ENCODE measurements around the gene TPBGL. TPM values are rescaled to one million over a fixed set of nuclear protein-coding genes. Genes with fewer than 3 reads are reported as not detected.

TPBGL gene
- total and polyA plus RNA-seq, 4 donors = 0.11 to 3.3 (median 1.6) TPM

GRCh38 chr11:75275581-75275980 lies 35.0 kb downstream of the TPBGL start:
- DNase-seq (ENCODE audit: low read depth in 4 of 6, low spot score in 6 of 6) = peak in 2 of 6 donors; percentile 25 to 36
- Histone ChIP-seq H3K4me1 (ENCODE audit: control insufficient read depth, insufficient read depth, low read length) (peaks cover 5% of the 10 kb centered on the region), H3K9me3 (ENCODE audit: control insufficient read depth, insufficient read depth, low read length) (no peaks in the 10 kb centered on the region), H3K4me3 (ENCODE audit: low read depth, low read length) (no peak overlapping the region), H3K27me3 (ENCODE audit: control insufficient read depth, insufficient read depth, low read length) (no peaks in the 10 kb centered on the region), H3K36me3 (ENCODE audit: control insufficient read depth, insufficient read depth, low read length) (peaks cover 52% of the 10 kb centered on the region), H3K27ac (ENCODE audit: low read depth, low read length) (no peak overlapping the region)
- WGBS (ENCODE audit: insufficient coverage) = 50% methylated on average over 3 of the region's 6 CpGs

- Histone ChIP-seq H3K27me3 (ENCODE audit: control insufficient read depth, insufficient read depth, low read length) (no peaks in the 10 kb centered on the region), H3K36me3 (ENCODE audit: control insufficient read depth, insufficient read depth, low read length) (peaks cover 55% of the 10 kb centered on the region), H3K27ac (ENCODE audit: low read depth, low read length) (no peak overlapping the region), H3K9me3 (ENCODE audit: control insufficient read depth, insufficient read depth, low read length) (no peaks in the 10 kb centered on the region), H3K4me1 (ENCODE audit: control insufficient read depth, insufficient read depth, low read length) (peaks cover 9% of the 10 kb centered on the region), H3K4me3 (ENCODE audit: low read depth, low read length) (no peak overlapping the region)
- no peak for DNase-seq (ENCODE audit: low read depth in 4 of 6, low spot score in 6 of 6)
- WGBS (ENCODE audit: insufficient coverage) = no CpG with 5 or more reads among the region's 2 CpGs
These were observed 35.6 kb downstream of the TPBGL start for GRCh38 chr11:75276186-75276585.

- Histone ChIP-seq H3K27ac (ENCODE audit: low read depth, low read length) (no peak overlapping the region), H3K4me1 (ENCODE audit: control insufficient read depth, insufficient read depth, low read length) (peaks cover 9% of the 10 kb centered on the region), H3K27me3 (ENCODE audit: control insufficient read depth, insufficient read depth, low read length) (no peaks in the 10 kb centered on the region), H3K36me3 (ENCODE audit: control insufficient read depth, insufficient read depth, low read length) (peaks cover 55% of the 10 kb centered on the region), H3K4me3 (ENCODE audit: low read depth, low read length) (no peak overlapping the region), H3K9me3 (ENCODE audit: control insufficient read depth, insufficient read depth, low read length) (no peaks in the 10 kb centered on the region)
- no peak for DNase-seq (ENCODE audit: low read depth in 4 of 6, low spot score in 6 of 6)
- 90% methylated on average over 5 of the region's 6 CpGs for WGBS (ENCODE audit: insufficient coverage)
These were observed 36.1 kb downstream of the TPBGL start for GRCh38 chr11:75276686-75277085.

GRCh38 chr11:75277211-75277805 lies 36.7 kb downstream of the TPBGL start:
- Histone ChIP-seq H3K36me3 (ENCODE audit: control insufficient read depth, insufficient read depth, low read length) (peaks cover 56% of the 10 kb centered on the region), H3K9me3 (ENCODE audit: control insufficient read depth, insufficient read depth, low read length) (no peaks in the 10 kb centered on the region), H3K27me3 (ENCODE audit: control insufficient read depth, insufficient read depth, low read length) (no peaks in the 10 kb centered on the region), H3K4me1 (ENCODE audit: control insufficient read depth, insufficient read depth, low read length) (peaks cover 9% of the 10 kb centered on the region), H3K4me3 (ENCODE audit: low read depth, low read length) (no peak overlapping the region), H3K27ac (ENCODE audit: low read depth, low read length) (no peak overlapping the region)
- 89% methylated on average over 10 of the region's 11 CpGs for WGBS (ENCODE audit: insufficient coverage)
- no peak for DNase-seq (ENCODE audit: low read depth in 4 of 6, low spot score in 6 of 6)

GRCh38 chr11:75277991-75278790 lies 37.6 kb downstream of the TPBGL start:
- 87% methylated on average over 7 of the region's 13 CpGs for WGBS (ENCODE audit: insufficient coverage)
- Histone ChIP-seq H3K36me3 (ENCODE audit: control insufficient read depth, insufficient read depth, low read length) (peaks cover 56% of the 10 kb centered on the region), H3K27me3 (ENCODE audit: control insufficient read depth, insufficient read depth, low read length) (no peaks in the 10 kb centered on the region), H3K4me3 (ENCODE audit: low read depth, low read length) (no peak overlapping the region), H3K4me1 (ENCODE audit: control insufficient read depth, insufficient read depth, low read length) (peaks cover 9% of the 10 kb centered on the region), H3K27ac (ENCODE audit: low read depth, low read length) (no peak overlapping the region), H3K9me3 (ENCODE audit: control insufficient read depth, insufficient read depth, low read length) (no peaks in the 10 kb centered on the region)
- DNase-seq (ENCODE audit: low read depth in 4 of 6, low spot score in 6 of 6) = no peak

- H3K27ac ChIP-seq (ENCODE audit: low read depth, low read length) = no peak overlapping the region
- H3K27me3 ChIP-seq (ENCODE audit: control insufficient read depth, insufficient read depth, low read length) = no peaks in the 10 kb centered on the region
- no peak for DNase-seq (ENCODE audit: low read depth in 4 of 6, low spot score in 6 of 6)
- H3K4me3 ChIP-seq (ENCODE audit: low read depth, low read length) = no peak overlapping the region
- H3K36me3 ChIP-seq (ENCODE audit: control insufficient read depth, insufficient read depth, low read length) = peaks cover 50% of the 10 kb centered on the region
- H3K9me3 ChIP-seq (ENCODE audit: control insufficient read depth, insufficient read depth, low read length) = no peaks in the 10 kb centered on the region
- peaks cover 9% of the 10 kb centered on the region for H3K4me1 ChIP-seq (ENCODE audit: control insufficient read depth, insufficient read depth, low read length)
- 85% methylated on average over 2 of the region's 5 CpGs for WGBS (ENCODE audit: insufficient coverage)
These were observed 38.7 kb downstream of the TPBGL start for GRCh38 chr11:75279273-75279672.

GRCh38 chr11:75280227-75280701 lies 39.7 kb downstream of the TPBGL start:
- WGBS (ENCODE audit: insufficient coverage) = 20% methylated on average over 8 of the region's 9 CpGs
- H3K9me3 ChIP-seq (ENCODE audit: control insufficient read depth, insufficient read depth, low read length) = no peaks in the 10 kb centered on the region
- DNase-seq (ENCODE audit: low read depth in 4 of 6, low spot score in 6 of 6) = peak; percentile 40 to 93 (median 62)
- H3K4me3 ChIP-seq (ENCODE audit: low read depth, low read length) = no peak overlapping the region
- no peaks in the 10 kb centered on the region for H3K27me3 ChIP-seq (ENCODE audit: control insufficient read depth, insufficient read depth, low read length)
- H3K36me3 ChIP-seq (ENCODE audit: control insufficient read depth, insufficient read depth, low read length) = peaks cover 49% of the 10 kb centered on the region
- no peak overlapping the region for H3K27ac ChIP-seq (ENCODE audit: low read depth, low read length)
- H3K4me1 ChIP-seq (ENCODE audit: control insufficient read depth, insufficient read depth, low read length) = peaks cover 9% of the 10 kb centered on the region

- H3K36me3 ChIP-seq (ENCODE audit: control insufficient read depth, insufficient read depth, low read length) = peaks cover 54% of the 10 kb centered on the region
- DNase-seq (ENCODE audit: low read depth in 4 of 6, low spot score in 6 of 6) = no peak
- no peaks in the 10 kb centered on the region for H3K27me3 ChIP-seq (ENCODE audit: control insufficient read depth, insufficient read depth, low read length)
- 93% methylated on average over 11 of the region's 15 CpGs for WGBS (ENCODE audit: insufficient coverage)
- no peaks in the 10 kb centered on the region for H3K9me3 ChIP-seq (ENCODE audit: control insufficient read depth, insufficient read depth, low read length)
- no peak overlapping the region for H3K27ac ChIP-seq (ENCODE audit: low read depth, low read length)
- no peak overlapping the region for H3K4me3 ChIP-seq (ENCODE audit: low read depth, low read length)
- H3K4me1 ChIP-seq (ENCODE audit: control insufficient read depth, insufficient read depth, low read length) = peaks cover 9% of the 10 kb centered on the region
These were observed 40.3 kb downstream of the TPBGL start for GRCh38 chr11:75280770-75281468.

GRCh38 chr11:75281469-75282095 lies 41.0 kb downstream of the TPBGL start:
- DNase-seq (ENCODE audit: low read depth in 4 of 6, low spot score in 6 of 6) = no peak
- H3K36me3 ChIP-seq (ENCODE audit: control insufficient read depth, insufficient read depth, low read length) = peaks cover 58% of the 10 kb centered on the region
- H3K9me3 ChIP-seq (ENCODE audit: control insufficient read depth, insufficient read depth, low read length) = no peaks in the 10 kb centered on the region
- H3K27ac ChIP-seq (ENCODE audit: low read depth, low read length) = no peak overlapping the region
- no peaks in the 10 kb centered on the region for H3K27me3 ChIP-seq (ENCODE audit: control insufficient read depth, insufficient read depth, low read length)
- 97% methylated on average over 10 of the region's 10 CpGs for WGBS (ENCODE audit: insufficient coverage)
- no peak overlapping the region for H3K4me3 ChIP-seq (ENCODE audit: low read depth, low read length)
- peaks cover 9% of the 10 kb centered on the region for H3K4me1 ChIP-seq (ENCODE audit: control insufficient read depth, insufficient read depth, low read length)
